NCI-H2081 treated with DMSO at 0.1 percent for 48 hours (cell line): ENCODE results near the gene DYRK4.
"Not testable (repeated sequence)": the region's sequence is repeated elsewhere in the genome, so short reads cannot be mapped to it uniquely, and the experiment has no call there.

Experiments
- DNase-seq: peaks from one replicate; lab custom pipeline; 2025; lab: John Stamatoyannopoulos, UW

DYRK4 gene, protein sequence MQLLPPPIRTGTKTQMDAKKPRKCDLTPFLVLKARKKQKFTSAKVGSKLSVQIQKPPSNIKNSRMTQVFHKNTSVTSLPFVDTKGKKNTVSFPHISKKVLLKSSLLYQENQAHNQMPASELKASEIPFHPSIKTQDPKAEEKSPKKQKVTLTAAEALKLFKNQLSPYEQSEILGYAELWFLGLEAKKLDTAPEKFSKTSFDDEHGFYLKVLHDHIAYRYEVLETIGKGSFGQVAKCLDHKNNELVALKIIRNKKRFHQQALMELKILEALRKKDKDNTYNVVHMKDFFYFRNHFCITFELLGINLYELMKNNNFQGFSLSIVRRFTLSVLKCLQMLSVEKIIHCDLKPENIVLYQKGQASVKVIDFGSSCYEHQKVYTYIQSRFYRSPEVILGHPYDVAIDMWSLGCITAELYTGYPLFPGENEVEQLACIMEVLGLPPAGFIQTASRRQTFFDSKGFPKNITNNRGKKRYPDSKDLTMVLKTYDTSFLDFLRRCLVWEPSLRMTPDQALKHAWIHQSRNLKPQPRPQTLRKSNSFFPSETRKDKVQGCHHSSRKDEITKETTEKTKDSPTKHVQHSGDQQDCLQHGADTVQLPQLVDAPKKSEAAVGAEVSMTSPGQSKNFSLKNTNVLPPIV

DNA sequence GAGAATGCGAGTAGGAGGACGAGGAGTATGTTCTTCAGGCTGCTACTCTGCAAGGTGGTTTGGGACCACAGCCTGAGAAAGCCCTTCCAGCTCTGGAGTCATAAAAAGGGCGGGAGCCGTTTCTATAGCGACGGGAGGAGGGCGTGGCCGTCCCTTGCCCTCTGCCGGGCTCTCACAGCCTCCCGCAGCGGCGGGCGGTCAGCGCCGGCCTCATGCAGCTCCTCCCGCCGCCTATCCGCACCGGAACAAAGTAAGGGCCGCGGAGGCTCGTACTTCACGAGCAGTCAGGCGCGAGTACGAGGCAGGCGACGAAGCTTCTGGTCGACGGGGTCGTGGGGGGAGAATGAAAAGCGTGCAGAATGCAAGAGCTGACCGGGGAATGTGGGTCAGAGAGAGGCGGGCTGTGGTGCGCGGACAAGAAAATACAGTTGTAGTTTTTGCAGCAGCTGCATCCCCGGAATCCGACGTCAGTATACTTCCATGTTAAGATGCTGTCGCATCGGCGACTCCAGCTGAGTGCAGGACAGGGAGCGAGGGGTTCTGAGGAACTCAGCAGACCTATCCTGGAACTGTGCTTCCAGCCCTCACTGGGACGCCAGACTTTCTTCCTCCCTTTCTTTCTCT lies at the start of gene DYRK4:
Gene DYRK4 (plus strand): TSS at position 175 of the 624 bp plus-strand sequence. CDS start 38 bp downstream, at position 213.
- DNase-seq = no peak

DNA sequence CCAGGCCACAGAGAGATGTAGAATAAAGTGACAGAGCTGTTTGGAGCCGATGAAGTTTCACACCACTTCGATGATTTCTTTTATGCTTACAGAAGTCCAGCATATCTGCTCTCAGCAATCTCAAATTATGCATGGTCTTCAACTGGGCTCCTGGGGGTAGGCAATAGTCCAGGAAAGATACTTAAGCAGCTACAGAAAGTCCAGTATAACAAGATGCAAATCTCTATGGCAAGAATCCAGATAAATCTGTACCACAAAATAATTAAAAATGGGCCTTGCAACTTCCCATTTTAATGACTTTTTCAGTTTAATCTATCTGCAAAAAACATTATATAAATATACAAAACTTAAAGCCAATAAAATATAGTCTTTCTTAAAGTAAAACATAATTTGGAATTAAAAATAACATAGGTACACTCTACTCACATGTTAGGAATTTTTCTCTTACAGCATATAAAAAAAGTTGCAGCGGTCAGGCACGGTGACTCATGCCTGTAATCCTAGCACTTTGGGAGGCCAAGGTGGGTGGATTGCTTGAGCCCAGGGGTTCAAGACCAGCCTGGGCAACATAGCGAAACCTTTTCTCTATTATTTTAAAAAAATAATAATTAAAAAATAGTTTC lies 43.8 kb upstream of the DYRK4 start:
- no peak for DNase-seq

DNA sequence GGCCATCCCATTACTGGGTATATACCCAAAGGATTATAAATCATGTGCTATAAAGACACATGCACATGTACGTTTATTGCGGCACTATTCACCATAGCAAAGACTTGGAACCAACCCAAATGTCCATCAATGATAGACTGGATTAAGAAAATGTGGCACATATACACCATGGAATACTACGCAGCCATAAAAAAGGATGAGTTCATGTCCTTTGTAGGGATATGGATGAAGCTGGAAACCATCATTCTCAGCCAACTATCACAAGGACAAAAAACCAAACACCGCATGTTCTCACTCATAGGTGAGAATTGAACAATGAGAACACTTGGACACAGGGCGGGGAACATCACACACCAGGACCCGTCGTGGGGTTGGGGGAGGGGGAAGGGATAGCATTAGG lies 38.6 kb upstream of the DYRK4 start:
- not testable (repeated sequence) for DNase-seq

DNA sequence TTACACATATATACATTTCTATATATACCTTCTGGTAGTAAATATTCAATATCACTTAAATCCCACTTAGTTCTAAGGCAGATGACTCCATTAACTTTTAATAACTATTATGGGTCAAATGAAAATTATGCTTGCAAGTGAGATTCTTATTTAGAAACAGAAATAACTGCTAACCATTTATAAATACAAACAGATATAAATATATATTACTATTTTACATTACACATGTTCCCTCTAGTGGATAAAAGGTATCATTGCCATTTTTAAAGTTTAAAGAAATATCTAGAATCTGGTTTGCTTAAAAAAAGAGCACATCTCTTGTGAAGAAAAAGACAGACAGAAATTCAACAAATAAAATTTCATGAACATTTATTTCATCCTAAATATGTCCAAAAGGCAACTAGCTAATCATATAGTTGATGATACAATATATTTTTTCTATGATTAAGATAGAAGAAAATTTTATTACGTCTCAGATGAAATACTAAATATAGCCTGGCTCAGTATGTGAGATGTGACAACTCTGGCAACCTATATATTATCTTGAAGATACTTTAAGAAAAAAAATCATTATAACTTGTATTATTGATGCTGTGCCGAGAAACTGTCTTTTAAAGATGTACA lies 35.0 kb upstream of the DYRK4 start:
- DNase-seq = no peak

DNA sequence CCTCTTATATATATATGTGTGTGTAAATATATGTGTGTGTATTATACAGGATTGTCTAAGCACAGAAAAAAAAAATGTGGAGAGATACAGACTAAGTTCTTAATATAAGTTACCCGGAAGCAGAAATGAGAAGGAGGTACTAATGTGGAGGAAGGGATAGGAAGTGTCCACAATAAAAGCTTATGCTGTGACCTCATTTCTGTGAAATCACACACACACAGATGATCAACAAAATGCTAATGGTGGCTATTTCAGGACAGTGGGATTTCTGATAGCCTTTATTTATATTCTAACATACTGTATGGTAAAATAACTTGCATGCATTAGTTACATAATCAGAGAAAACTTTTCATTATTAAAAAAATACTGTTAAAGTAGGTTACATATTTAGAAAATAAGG lies 31.8 kb upstream of the DYRK4 start:
- no peak for DNase-seq

DNA sequence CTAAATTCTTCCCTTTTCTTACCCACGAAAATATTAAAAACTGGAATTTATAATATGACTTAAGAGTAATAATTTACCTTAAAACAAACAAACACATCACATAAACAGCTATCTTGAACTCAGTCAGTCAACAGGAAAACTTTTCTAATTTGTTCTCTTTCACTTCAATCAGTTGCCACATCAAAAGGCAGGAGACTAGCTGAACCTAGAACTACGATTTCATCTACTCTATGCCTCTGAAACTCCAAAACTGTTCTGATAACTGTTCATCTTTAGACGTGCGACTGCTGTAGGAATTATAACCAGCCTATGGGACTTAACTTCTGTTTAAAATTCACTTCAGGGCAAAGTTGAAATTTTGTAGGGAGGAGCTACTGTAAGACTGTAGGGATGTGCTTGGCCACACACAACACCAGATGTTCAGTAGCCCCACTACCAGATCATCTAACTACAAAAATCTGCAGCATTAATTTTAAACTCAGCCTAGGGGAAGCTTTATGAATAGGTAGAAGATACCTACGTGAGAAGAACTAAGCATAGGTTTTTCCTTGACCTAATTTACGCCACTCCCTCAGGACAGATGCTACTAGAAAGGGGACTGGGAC lies 30.9 kb upstream of the DYRK4 start:
- DNase-seq = no peak

DNA sequence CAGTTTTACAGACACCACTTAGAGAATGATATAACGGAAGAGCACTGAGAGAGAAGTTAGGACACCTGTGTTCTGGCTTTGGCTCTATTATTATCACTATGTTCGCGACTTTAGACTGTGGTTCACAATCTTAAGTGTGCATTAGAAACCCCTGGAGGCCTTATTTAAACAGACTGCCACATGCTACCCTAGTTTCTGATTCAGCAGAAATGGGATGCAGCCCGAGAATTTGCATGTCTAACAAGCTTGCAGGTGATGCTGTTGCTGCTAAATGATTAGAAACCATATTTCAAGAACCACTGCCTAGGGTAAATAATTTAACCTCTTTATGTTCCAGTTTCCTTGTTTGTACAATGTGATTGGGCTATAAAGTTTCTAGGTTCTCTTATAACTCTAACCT lies 26.9 kb upstream of the DYRK4 start:
- DNase-seq = no peak

DNA sequence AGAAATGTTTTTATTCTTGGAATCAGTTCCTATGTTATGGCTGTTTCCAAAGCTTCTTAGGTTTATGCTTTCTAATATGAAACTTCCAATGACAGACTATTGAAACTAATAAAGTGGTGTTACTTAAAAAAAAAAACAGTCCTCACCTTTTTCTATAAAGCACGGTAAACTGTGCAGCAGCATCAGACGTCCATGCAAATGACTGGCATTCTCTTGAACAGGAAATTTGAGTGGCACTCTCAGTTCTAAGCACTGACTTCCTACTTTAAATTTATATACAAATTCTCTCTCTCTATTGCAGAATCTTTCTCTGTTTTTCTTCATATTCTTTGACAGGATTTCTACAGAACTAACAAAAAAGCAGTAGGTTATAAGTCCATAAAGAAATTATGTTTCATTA lies 26.1 kb upstream of the DYRK4 start:
- no peak for DNase-seq

DNA sequence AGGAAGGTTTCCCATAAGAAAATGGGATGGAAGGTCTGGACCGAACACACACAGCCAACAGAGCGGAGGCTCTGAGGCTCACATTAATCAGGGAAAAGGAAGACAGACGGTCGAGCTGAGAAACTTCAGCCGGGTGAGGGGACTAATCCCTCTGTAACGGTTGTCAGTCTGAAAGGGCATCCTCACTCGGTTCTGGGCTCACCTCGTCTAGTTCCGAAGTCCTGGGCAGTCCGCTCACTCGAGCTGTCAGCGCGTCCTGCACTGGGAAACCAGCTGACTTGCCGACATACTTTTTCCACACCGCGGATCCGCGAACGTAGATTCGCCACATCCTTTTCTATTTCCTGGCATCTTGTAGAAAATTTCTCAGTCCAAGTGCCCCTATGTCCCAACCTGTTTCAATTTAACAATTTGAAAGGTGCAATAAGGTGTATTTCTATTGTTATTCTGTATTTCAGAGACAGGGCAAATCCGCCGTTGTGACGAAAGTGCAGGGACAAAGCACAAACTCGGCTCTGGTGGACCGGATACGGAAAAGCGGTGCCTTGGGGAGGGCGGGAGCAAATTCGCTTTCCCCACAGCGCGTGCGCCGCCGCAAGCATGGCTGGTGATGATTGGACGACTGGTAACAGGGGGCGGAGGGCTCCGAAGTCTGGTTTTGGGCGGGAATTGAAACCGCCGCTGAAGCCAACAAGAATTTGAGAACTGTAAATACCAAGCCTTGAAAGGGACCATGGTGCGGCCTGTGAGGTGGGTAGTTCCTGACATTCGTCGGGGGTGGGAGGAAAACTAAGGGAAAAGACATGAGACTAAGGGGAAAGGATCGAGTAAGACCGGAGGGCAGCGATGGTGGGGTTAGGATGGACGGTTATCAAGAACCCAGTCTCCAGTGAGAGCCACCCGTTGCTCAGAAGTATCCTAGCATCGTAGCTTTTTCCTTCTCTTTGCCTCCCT lies 23.5 kb upstream of the DYRK4 start, which contains the start of gene RAD51AP1:
Gene RAD51AP1 (plus strand): TSS at position 684 of the 954 bp plus-strand sequence. CDS start 50 bp downstream, at position 734.
- DNase-seq = peak; percentile 83

DNA sequence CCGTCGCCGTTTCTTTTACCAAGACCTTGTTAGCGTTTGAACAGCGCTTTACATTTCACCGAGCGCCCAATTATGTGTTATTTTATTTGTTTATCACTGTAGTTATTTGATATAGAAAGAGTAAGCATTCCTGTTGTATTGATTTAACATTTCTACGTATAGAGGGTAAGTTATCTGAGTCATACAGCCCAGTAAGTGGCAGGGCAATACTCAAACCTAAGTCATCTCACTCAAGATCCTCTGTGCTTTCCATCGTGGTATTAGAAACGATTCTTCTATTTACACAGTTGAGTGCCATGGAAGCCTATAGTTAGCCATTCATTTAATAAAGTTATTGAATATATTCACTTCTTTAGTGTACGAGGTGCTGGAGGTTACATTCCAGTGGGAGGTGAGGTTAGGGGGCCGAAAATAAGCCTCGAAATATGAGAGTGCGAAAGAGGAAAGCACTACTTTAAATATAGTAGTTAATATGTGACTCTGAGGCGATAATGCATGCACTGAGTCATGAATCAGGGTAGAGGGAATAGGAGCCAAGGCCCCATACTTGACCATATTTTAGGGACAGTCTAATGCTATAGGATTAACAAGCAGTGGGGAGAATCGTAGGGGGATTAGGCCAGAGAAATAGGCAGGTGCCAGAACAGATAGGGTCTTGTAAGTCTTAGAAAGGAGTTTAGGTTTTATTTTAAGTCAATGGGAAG lies 22.7 kb upstream of the DYRK4 start:
- no peak for DNase-seq

DNA sequence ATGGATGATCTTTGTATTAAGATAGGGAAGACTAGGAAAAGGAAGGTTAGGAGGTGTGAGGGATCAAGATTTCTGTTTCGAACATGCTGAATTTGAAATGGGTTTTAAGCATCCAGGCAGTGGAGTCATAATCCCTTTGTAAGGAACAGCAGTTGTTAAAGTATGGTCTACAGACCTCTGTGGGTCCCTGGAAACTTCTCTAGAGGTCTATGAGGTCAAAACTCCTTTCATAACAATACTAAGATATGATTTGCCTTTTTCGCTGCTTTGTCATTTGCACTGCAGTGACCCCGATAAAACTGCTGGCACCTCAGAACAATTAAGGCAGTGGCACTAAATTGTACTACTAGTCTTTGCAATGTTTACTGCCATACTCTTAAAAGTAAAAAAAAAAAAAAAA lies 21.8 kb upstream of the DYRK4 start:
- DNase-seq = no peak

DNA sequence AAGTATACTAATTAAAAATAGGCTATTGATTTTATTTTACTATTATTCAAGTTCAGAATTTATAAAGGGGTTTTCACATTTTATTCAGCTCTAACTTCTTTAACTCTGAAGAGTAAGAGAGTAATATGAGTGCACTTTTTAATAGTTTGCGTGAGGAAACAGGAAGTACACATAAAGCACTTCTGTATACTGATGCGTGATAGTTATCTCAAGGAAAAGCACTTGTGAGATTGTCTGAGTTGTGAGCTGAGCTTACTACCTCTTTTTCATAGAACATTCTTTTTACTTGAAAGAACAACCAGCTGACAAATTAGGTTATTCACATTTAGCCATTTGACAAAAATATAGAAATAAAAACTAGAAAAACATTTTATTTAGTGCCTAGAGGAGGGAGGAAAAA lies 21.4 kb upstream of the DYRK4 start:
- no peak for DNase-seq

DNA sequence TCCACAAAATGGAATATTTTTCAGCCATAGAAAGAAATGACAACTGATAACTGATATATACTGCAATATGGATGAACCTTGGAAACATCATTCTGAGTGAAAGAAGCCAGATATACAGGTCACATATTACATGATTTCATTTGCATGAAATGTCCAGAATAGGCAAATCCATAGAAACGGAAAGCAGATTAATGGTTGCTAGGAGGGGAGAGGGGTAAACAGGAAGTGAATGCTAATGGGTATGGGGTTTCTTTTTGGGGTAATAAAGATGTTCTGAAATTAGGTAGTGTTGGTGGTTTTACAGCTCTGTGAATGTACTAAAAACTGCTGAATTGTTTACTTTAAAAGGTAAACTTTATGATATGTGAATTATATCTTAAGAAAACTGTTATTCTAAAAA lies 16.8 kb upstream of the DYRK4 start:
- DNase-seq = no peak

DNA sequence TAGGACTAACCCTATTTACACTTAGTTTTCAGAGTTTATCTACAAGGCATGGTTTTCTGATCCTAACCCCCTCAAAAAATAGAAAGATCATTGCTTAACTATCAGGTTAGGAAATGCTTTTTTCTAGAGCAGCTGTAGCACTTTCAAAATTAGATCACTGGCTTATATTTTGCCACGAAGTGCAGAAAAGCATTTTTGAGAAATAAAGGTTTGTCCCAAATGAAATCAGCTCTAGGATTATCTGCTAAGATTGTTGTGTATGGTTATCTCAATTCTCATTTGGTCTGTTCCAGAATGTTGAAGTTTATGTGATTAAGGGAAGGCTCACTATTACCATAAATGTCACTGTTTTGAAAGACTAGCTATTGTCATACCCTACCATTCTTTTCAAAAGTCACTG lies 9.8 kb upstream of the DYRK4 start:
- no peak for DNase-seq

DNA sequence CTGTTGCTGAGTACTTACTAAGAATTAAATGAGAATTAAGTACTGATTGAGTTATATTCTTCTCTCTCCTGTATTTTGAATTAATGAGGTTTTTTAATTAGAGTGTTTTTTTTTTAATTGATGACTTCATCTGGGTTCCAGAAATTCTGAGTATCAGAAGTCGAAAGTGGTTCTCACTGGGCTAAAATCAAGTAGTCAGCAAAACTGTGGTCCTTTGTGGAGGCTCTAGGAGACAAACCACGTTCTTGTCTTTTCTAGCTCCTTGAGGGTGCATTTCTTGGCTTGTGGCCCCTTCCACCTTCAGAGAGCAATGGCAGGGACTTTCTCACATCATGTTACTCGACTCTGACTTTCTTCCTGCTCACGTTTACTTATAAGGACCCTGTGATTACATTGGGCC lies 8.1 kb upstream of the DYRK4 start:
- DNase-seq = no peak

DNA sequence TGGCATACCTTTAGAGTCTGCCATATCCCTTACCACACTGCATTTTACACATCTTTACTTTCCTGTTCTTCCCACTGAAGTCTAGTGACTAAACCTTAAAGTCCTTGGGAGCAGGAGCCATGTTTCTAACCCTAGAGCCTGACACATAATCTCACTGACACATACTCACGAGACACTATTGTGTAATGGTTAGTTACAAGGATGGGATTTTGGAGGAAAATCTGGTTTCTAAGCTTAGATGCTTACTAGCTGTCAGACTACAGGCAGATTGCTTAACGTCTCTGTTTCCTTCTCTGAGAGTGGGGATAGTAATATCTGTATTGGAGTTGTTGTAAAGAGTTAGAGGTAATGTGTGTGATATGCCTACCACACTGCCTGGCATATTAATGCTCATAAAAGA lies 6.2 kb upstream of the DYRK4 start:
- no peak for DNase-seq

DNA sequence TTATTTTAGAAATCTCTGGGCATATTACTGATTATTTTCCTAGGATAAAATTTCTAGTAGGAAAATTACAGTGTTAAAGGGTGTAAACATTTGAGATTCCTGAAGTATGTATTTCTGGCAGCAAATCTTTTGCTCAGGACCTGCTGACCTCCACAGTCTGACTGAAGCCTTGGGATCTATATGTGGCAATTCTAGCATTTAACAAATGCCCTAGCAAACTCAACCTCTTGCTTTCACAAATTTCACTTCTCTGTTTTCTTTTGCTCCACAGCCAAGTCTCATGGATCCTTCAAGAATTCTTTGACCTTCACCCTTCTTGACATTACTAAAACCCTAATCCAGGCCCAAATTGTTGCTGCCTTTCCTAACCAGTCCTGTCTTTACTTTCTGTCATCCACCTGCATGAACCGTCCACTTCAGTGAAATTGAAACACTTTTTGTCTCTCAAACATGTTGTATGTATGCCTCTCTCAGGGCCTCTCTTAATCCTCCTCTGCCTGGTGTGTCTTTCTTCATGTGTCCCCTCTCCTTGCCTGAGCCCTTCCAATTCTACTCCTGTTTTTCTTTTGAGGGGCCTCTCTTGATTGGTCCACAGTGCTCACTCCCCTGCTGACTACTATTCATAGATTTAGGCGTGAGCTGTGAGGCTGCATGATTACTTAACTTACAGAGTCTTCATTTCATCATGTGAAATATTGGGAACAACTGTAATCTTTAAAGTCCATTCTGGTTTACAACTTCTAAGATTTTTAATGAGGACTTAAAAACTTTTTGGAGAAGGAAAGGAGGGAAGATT lies 5.1 kb upstream of the DYRK4 start:
- DNase-seq = no peak

DNA sequence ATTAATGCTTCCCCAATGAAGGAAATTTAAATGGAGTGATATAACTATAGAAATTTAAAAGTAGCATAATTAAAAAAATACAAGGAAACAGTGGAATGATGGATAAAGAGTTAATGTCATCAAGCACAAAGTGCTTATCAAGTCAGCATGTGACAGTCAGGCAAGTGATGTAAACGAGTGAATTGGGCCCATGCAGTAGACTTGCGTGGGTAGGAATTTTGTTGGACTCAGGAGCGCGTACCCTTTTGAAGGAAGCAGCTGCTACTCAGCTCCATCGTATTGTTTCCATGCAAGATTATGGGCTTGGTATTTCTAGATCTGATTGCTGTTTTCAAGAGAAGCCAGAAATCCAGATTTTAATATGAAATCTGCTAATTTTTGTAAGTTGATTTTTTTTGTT lies 4.4 kb upstream of the DYRK4 start:
- no peak for DNase-seq

DNA sequence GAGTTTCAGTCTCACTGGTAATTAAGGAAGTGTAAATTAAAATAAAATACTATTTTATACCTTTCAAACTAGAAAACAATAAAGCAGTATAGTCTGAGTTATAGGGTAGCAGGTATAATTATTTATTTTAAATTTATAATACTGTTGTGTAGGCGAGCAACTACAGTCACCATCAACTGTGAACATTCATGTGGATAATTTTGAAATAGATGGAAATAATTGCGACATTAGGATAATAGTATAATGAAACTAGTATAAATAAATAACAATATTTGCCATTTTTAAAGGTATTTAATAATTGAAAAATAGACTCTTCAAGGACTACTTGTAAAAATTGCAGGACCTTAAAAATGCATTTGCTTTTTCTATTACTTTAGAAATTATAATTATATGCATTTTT lies 3.8 kb upstream of the DYRK4 start:
- no peak for DNase-seq
